CD4-positive, alpha-beta T cell (primary cell): ENCODE measurements around the gene EHMT2. TPM values are rescaled to one million over a fixed set of nuclear protein-coding genes. Genes with fewer than 3 reads are reported as not detected.

Source experiments
- ATAC-seq: fragments of 200-7000 bp; cut with Tn5 transposase; one replicate; pipeline ENCODE4 v1.10.0; 2022; ENCODE audit warnings: mild to moderate bottlenecking; ENCODE audit not compliant: poor library complexity
- CTCF ChIA-PET: fragments of 350-600 bp; sonication (Branson Sonifier 250); formaldehyde crosslinking; loops from one replicate; lab custom pipeline; 2021; ENCODE audit warnings: antibody characterized with exemption, inconsistent platforms; lab: Charles Lee
- POLR2A ChIA-PET: fragments of 350-600 bp; sonication (Branson Sonifier 250); formaldehyde crosslinking; loops from one replicate; lab custom pipeline; 2021; ENCODE audit warnings: antibody characterized with exemption, inconsistent platforms; lab: Charles Lee
- DNase-seq, 14 experiments: peaks; one replicate each; pipeline ENCODE4 v3.0.0-alpha.2; 2013 to 2020; ENCODE audit warnings: mixed read lengths in 2 of 14
- H3K27ac ChIP-seq, 2 donors: one replicate each; pipeline versions ENCODE4 v1.5.1 to v1.7.0; 2013; ENCODE audit warnings: low read length in 2 of 2, low read depth in 1 of 2, mild to moderate bottlenecking in 1 of 2
- H3K27me3 ChIP-seq, 2 experiments: 1 replicate in 1 of 2; 2 replicates in 1 of 2; pipeline versions ENCODE4 v1.6.1 to v1.7.0; 2013; ENCODE audit warnings: low read length in 2 of 2, control low read depth in 1 of 2, mild to moderate bottlenecking in 1 of 2, moderate library complexity in 1 of 2; ENCODE audit not compliant: insufficient read depth in 2 of 2, control insufficient read depth in 1 of 2
- H3K36me3 ChIP-seq: one replicate; pipeline ENCODE4 v1.6.1; 2013; ENCODE audit warnings: low read length, control low read depth; ENCODE audit not compliant: insufficient read depth
- H3K4me1 ChIP-seq: one replicate; pipeline ENCODE4 v1.6.1; 2013; ENCODE audit warnings: low read length, control low read depth; ENCODE audit not compliant: insufficient read depth
- H3K4me3 ChIP-seq: one replicate; pipeline ENCODE4 v1.5.1; 2013; ENCODE audit warnings: mild to moderate bottlenecking, low read length, moderate library complexity
- H3K9me3 ChIP-seq, 2 experiments: 1 replicate in 1 of 2; 2 replicates in 1 of 2; pipeline versions ENCODE4 v1.6.1 to v1.7.0; 2013; ENCODE audit warnings: low read length in 2 of 2, mild to moderate bottlenecking in 2 of 2, control low read depth in 1 of 2, moderate library complexity in 1 of 2; ENCODE audit not compliant: control insufficient read depth in 1 of 2, insufficient read depth in 1 of 2
- H3K27ac Mint-ChIP-seq: one replicate; pipeline ENCODE4 v1.8.0; 2020; ENCODE audit warnings: mixed read lengths
- H3K27me3 Mint-ChIP-seq: one replicate; pipeline ENCODE4 v1.8.0; 2021; ENCODE audit warnings: mixed read lengths
- H3K36me3 Mint-ChIP-seq: one replicate; pipeline ENCODE4 v1.8.0; 2021; ENCODE audit warnings: low read depth, mixed read lengths
- H3K4me1 Mint-ChIP-seq: one replicate; pipeline ENCODE4 v1.8.0; 2021; ENCODE audit warnings: low read depth, mixed read lengths
- H3K4me3 Mint-ChIP-seq: one replicate; pipeline ENCODE4 v1.8.0; 2020; ENCODE audit warnings: mild to moderate bottlenecking, mixed read lengths
- H3K9me3 Mint-ChIP-seq: one replicate; pipeline ENCODE4 v1.8.0; 2020; ENCODE audit warnings: mixed read lengths
- intact Hi-C, 2 experiments: fragments of 100-400 bp; cut with DNase I in 1 of 2; cut with micrococcal nuclease in 1 of 2; formaldehyde crosslinking; loops; one replicate each; pipeline versions ENCODE4 v1.15.1 to v1.9.0; 2023 to 2025; cut with DNase I, micrococcal nuclease
- total RNA-seq, 174 experiments: library from RNA in 2 of 174; stranded (reverse) in 2 of 174; gene quantifications; one replicate each; pipeline ENCODE4 v1.2.3 and lab custom pipeline; 2021 to 2026
- TF ChIP-seq, protein P1 (sequence below): fragments of 200-600 bp; IDR thresholded peaks from one replicate; pipeline ENCODE4 v1.8.0; 2022; ENCODE audit warnings: antibody characterized with exemption, mild to moderate bottlenecking

The EHMT2 gene
- total RNA-seq, 2 experiments from 2014 or later, result 36.3 to 36.6 TPM

DNA sequence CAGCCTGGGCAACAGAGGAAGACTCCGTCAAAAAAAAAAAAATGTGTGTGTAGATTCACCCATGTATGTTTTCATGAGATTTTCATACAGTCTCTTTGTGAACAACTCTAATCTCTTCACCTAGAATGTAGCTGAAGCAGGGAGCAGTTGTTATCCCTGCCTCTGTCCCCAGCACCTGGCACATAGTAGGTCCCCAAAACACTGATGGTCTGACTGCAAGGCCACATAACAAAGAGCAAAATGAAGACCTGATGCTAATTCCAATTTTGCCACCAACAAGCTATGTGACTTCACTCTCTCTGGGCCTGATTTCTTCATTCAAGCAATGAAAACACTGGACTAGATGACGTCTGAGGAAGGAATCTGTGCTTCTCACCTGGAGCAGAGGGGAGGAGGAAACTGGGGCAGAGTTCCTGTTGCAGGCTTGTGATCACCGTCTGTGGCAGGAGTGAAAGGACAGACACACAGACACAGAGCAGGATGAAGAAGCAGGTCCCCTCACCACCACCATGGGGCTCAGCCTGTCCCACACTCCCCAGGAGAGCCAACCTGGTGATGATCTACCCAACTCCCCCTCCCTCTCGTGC is 23.3 kb downstream of the EHMT2 start:
- Histone ChIP-seq H3K4me3 (no peak overlapping the region), H3K9me3 (no peaks in the 10 kb centered on the region), H3K36me3 (no peaks in the 10 kb centered on the region), H3K27me3 (no peaks in the 10 kb centered on the region), H3K4me1 (peaks cover 5% of the 10 kb centered on the region), H3K27ac (no peak overlapping the region)
- TF ChIP-seq, protein P1, sequence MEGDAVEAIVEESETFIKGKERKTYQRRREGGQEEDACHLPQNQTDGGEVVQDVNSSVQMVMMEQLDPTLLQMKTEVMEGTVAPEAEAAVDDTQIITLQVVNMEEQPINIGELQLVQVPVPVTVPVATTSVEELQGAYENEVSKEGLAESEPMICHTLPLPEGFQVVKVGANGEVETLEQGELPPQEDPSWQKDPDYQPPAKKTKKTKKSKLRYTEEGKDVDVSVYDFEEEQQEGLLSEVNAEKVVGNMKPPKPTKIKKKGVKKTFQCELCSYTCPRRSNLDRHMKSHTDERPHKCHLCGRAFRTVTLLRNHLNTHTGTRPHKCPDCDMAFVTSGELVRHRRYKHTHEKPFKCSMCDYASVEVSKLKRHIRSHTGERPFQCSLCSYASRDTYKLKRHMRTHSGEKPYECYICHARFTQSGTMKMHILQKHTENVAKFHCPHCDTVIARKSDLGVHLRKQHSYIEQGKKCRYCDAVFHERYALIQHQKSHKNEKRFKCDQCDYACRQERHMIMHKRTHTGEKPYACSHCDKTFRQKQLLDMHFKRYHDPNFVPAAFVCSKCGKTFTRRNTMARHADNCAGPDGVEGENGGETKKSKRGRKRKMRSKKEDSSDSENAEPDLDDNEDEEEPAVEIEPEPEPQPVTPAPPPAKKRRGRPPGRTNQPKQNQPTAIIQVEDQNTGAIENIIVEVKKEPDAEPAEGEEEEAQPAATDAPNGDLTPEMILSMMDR, result no peak
- DNase-seq, result no peak
- H3K4me3 Mint-ChIP-seq, result no peak overlapping the region
- intact Hi-C loops, result no loop called here
- H3K9me3 Mint-ChIP-seq, result no peaks in the 10 kb centered on the region
- ATAC-seq, result no peak
- no peaks in the 10 kb centered on the region for H3K36me3 Mint-ChIP-seq
- no peaks in the 10 kb centered on the region for H3K27me3 Mint-ChIP-seq
- no peak overlapping the region for H3K27ac Mint-ChIP-seq
- POLR2A ChIA-PET, result no interaction called here
- no peaks in the 10 kb centered on the region for H3K4me1 Mint-ChIP-seq
- CTCF ChIA-PET, result no interaction called here

DNA sequence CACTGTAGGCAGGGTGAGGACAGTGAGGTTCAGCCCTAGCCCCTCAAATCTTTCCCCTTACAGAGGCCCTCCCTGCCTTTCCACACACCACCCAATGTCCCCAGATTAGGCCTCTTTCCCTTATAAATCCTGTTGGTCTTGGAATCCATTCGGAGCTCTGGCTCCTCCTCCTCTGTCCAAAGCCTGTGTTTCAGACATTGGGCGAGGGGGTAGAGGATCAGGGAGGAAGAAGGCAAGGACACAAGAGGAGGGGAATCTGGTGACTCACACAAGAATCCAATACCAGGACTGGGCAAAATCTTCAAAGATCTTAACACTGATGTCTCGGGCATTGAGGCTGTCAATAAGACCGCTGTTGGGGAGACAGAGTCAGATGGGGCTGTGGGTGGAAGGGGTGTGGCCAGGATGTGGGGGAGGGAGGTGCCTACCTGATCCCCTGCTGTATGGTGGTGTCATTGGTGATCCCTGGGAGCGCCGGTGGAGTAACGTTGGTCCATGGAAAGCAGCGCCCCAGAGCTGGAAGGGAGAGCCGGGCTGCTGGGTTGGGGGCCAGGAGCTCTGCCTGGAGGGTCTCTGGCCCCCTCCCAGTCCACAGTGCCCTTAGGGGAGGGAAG is 26.3 kb downstream of the EHMT2 start:
- Mint-ChIP-seq H3K4me1 (no peaks in the 10 kb centered on the region), H3K9me3 (no peaks in the 10 kb centered on the region), H3K27ac (no peak overlapping the region), H3K36me3 (no peaks in the 10 kb centered on the region), H3K27me3 (no peaks in the 10 kb centered on the region), H3K4me3 (no peak overlapping the region)
- TF ChIP-seq, protein P1, result no peak
- Histone ChIP-seq H3K4me3 (no peak overlapping the region), H3K36me3 (no peaks in the 10 kb centered on the region), H3K9me3 (no peaks in the 10 kb centered on the region), H3K27ac (no peak overlapping the region), H3K27me3 (no peaks in the 10 kb centered on the region), H3K4me1 (peaks cover 5% of the 10 kb centered on the region)
- intact Hi-C loops, result no loop called here
- POLR2A ChIA-PET, result no interaction called here
- ATAC-seq, result no peak
- CTCF ChIA-PET, result no interaction called here
- DNase-seq, result no peak

DNA sequence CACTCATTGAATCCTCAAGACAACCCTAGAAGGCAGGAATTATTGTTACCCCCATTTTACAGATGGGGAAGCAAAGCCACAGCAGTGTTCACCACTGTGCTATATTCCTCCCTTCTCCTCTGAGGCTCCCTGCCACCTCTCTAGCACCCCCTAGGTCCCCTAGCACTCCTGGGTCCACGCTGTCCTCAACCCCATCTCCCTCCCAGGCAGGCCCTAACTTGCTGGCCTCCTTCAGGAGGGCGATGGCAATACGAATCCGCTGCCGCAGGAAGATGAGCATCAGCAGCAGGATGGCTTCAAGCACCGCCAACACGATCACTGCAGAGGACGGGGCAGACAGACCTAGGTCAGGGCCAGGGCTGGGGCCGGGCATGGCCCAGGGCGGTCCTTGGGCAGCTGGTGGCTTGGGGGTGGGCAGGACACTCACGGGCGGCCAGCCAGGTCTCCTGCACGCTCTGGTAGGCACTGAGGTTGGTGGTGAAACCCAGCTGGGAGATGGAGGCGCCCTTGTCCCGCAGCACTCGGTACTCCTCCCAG is 27.0 kb downstream of the EHMT2 start:
- Mint-ChIP-seq H3K4me3 (no peak overlapping the region), H3K27me3 (no peaks in the 10 kb centered on the region), H3K36me3 (no peaks in the 10 kb centered on the region), H3K4me1 (no peaks in the 10 kb centered on the region), H3K9me3 (no peaks in the 10 kb centered on the region), H3K27ac (no peak overlapping the region)
- no peaks in the 10 kb centered on the region for H3K27me3 ChIP-seq
- TF ChIP-seq, protein P1, result no peak
- H3K4me3 ChIP-seq, result no peak overlapping the region
- no peaks in the 10 kb centered on the region for H3K36me3 ChIP-seq
- peaks cover 5% of the 10 kb centered on the region for H3K4me1 ChIP-seq
- H3K9me3 ChIP-seq, result no peaks in the 10 kb centered on the region
- H3K27ac ChIP-seq, result no peak overlapping the region
- ChIA-PET CTCF (no interaction called here), POLR2A (no interaction called here)
- no peak for DNase-seq
- intact Hi-C loops, result no loop called here
- ATAC-seq, result no peak
